SU-DHL-6 (cell line): ENCODE data around the gene EFNA5.
A peak's percentile ranks its signal among the peaks of the same experiment; 100 is the strongest.

ENCODE experiments used
- H2AFZ ChIP-seq: fragments of 200-600 bp; sonication (generic); 2 replicates; pipeline ENCODE4 v1.6.1; 2014; ENCODE audit warnings: low read depth, mild to moderate bottlenecking, moderate library complexity, mixed read lengths, antibody characterized with exemption, low read length; ENCODE audit not compliant: severe bottlenecking
- H3F3A ChIP-seq: fragments of 200-600 bp; shearing (Covaris generic); 2 replicates; pipeline ENCODE4 v1.6.0; 2016; ENCODE audit warnings: antibody characterized with exemption, mild to moderate bottlenecking; ENCODE audit not compliant: insufficient read depth
- H3K27ac ChIP-seq: fragments of 200-600 bp; sonication (generic); 2 replicates; pipeline ENCODE4 v1.5.1; 2016; ENCODE audit warnings: low read depth, mild to moderate bottlenecking, low read length, moderate library complexity, mixed read lengths
- H3K27me3 ChIP-seq: fragments of 200-600 bp; sonication (generic), shearing (Covaris generic); 2 replicates; pipeline ENCODE4 v1.6.0; 2014; ENCODE audit warnings: mild to moderate bottlenecking, low read length
- H3K36me3 ChIP-seq: fragments of 200-600 bp; sonication (generic); 2 replicates; pipeline ENCODE4 v1.6.1; 2014; ENCODE audit warnings: mild to moderate bottlenecking, low read length, mixed read lengths
- H3K4me2 ChIP-seq: fragments of 300-600, 200-600 bp; shearing (Covaris generic), sonication (generic); 2 replicates; pipeline ENCODE4 v1.6.0; 2014; ENCODE audit warnings: low read length, low read depth, mild to moderate bottlenecking; ENCODE audit not compliant: poor library complexity, severe bottlenecking
- H3K4me3 ChIP-seq: fragments of 200-600 bp; sonication (generic); 2 replicates; pipeline ENCODE4 v1.5.1; 2014; ENCODE audit warnings: antibody characterized with exemption, low read length, mild to moderate bottlenecking, mixed read lengths; ENCODE audit not compliant: insufficient read depth, poor library complexity, severe bottlenecking
- H3K79me2 ChIP-seq: fragments of 200-600 bp; sonication (generic); 2 replicates; pipeline ENCODE4 v1.6.1; 2014; ENCODE audit warnings: mild to moderate bottlenecking, low read length, moderate library complexity; ENCODE audit not compliant: insufficient read depth
- H3K9ac ChIP-seq: fragments of 200-600 bp; sonication (generic); 2 replicates; pipeline ENCODE4 v1.7.0; 2014; ENCODE audit warnings: mild to moderate bottlenecking, low read length
- H3K9me2 ChIP-seq: fragments of 200-600 bp; sonication (generic); replicated peaks from 2 replicates; pipeline ENCODE4 v1.6.1; 2014; ENCODE audit warnings: low read length; ENCODE audit not compliant: insufficient read depth
- H3K9me3 ChIP-seq: fragments of 200-600 bp; sonication (generic); 2 replicates; pipeline ENCODE4 v1.6.1; 2014; ENCODE audit warnings: low read length, mixed read lengths; ENCODE audit not compliant: insufficient read depth
- H4K20me1 ChIP-seq: fragments of 200-600 bp; sonication (generic); 2 replicates; pipeline ENCODE4 v1.6.1; 2014; ENCODE audit warnings: low read depth, mild to moderate bottlenecking, antibody characterized with exemption, low read length, moderate library complexity, mixed read lengths
- CTCF ChIP-seq: fragments of 200-600 bp; sonication (generic); IDR thresholded peaks from one replicate; pipeline ENCODE4 v1.5.1; 2017; ENCODE audit warnings: antibody characterized with exemption, mild to moderate bottlenecking, low read length, moderate library complexity; ENCODE audit not compliant: insufficient read depth, poor library complexity, severe bottlenecking
- EZH2phosphoT487 ChIP-seq: fragments of 200-600 bp; sonication (generic), shearing (Covaris generic); conservative IDR thresholded peaks from 2 replicates; pipeline ENCODE4 v1.6.1; 2018; ENCODE audit warnings: mild to moderate bottlenecking, antibody characterized with exemption, low read length, moderate library complexity, mixed read lengths

The EFNA5 gene

GRCh38 chr5:107670932-107671741, at the start of gene EFNA5:
EFNA5 (minus strand) TSS chr5:107670937.
- Histone ChIP-seq H3K27ac (no peak within 1 kb of the TSS), H3K9ac (peak within 1 kb of the TSS; percentile 49), H3K4me2 (peak within 1 kb of the TSS; percentile 98)

GRCh38 chr5:107719034-107719606, 48.4 kb upstream of the EFNA5 start:
- Histone ChIP-seq H3K4me3 (no peak overlapping the region), H3K9ac (no peak overlapping the region), H3K4me2 (no peak overlapping the region), H3K9me2 (no peaks in the 10 kb centered on the region), H3K27ac (no peak overlapping the region), H2AFZ (no peak overlapping the region), H3K9me3 (no peaks in the 10 kb centered on the region), H3K36me3 (no peaks in the 10 kb centered on the region), H3F3A (no peaks in the 10 kb centered on the region), H4K20me1 (no peaks in the 10 kb centered on the region), H3K79me2 (no peaks in the 10 kb centered on the region), H3K27me3 (no peaks in the 10 kb centered on the region)
- TF ChIP-seq EZH2phosphoT487 (no peak), CTCF (no peak)

More at GRCh38 chr5:107670932-107671741, at the start of gene EFNA5:
- Histone ChIP-seq H3K9me2 (no peaks in the 10 kb centered on the region), H3K4me3 (peak within 1 kb of the TSS; percentile 87), H4K20me1 (no peaks in the 10 kb centered on the region; the same call in 1 of the 2 replicates), H3K79me2 (no peaks in the 10 kb centered on the region), H3K9me3 (no peaks in the 10 kb centered on the region), H2AFZ (peak within 1 kb of the TSS; percentile 88), H3K36me3 (no peaks in the 10 kb centered on the region), H3F3A (no peaks in the 10 kb centered on the region), H3K27me3 (no peaks in the 10 kb centered on the region)
- TF ChIP-seq CTCF (no peak), EZH2phosphoT487 (no peak)

- Histone ChIP-seq H3K9me3 (no peaks in the 10 kb centered on the region), H3K27ac (no peak overlapping the region), H3F3A (no peaks in the 10 kb centered on the region), H3K36me3 (no peaks in the 10 kb centered on the region), H3K9me2 (no peaks in the 10 kb centered on the region), H3K4me2 (no peak overlapping the region), H3K4me3 (no peak overlapping the region), H3K79me2 (no peaks in the 10 kb centered on the region), H2AFZ (no peak overlapping the region), H3K9ac (no peak overlapping the region), H4K20me1 (no peaks in the 10 kb centered on the region), H3K27me3 (no peaks in the 10 kb centered on the region)
- TF ChIP-seq EZH2phosphoT487 (no peak), CTCF (no peak)
Measured at GRCh38 chr5:107717816-107718215, 47.1 kb upstream of the EFNA5 start.
